ENCODE data around the gene GATA5. TPM values are rescaled to one million over a fixed set of nuclear protein-coding genes. Genes with fewer than 3 reads are reported as not detected.

Gene GATA5
- total RNA-seq, 1 experiment from 2014 or later, result not detected

DNA sequence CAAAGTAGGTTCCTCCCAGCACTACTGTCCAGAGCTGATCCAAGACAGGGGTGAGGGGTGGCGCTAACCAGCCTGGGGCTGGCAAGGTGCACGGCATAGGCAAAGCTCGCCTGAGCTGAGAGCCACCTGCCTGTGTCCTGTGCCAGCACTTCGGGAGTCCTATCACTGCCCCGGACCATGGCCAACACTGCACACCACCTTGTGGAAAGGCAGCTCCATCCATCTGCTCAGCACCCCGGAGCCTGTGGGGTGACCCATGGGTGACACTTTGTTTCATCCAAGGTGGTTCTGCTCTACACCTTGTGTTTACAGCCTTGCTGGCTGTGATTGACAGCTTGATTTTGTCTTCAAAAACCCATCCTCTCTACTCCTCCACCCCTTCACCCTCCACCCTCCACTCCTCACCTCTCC lies 32.9 kb upstream of the GATA5 start:
- Histone ChIP-seq H4K20me1 (ENCODE audit: insufficient read depth) (no peaks in the 10 kb centered on the region), H3K9ac (ENCODE audit: low read length) (no peak overlapping the region), H3K79me2 (ENCODE audit: insufficient read depth, low read length) (no peaks in the 10 kb centered on the region), H3K9me3 (ENCODE audit: control insufficient read depth in 1 of 2, insufficient read depth in 1 of 2, low read depth in 1 of 2, low read length in 2 of 2) (no peaks in the 10 kb centered on the region), H3K4me3 (replicated peaks in 1 of 2; ENCODE audit: low read depth in 1 of 2, low read length in 2 of 2) (no peak overlapping the region), H3K27me3 (ENCODE audit: insufficient read depth, low read length) (no peaks in the 10 kb centered on the region), H3K36me3 (ENCODE audit: control insufficient read depth in 1 of 2, insufficient read depth in 2 of 2, low read length in 2 of 2) (no peaks in the 10 kb centered on the region), H3K4me2 (ENCODE audit: low read length) (no peak overlapping the region), H2AFZ (ENCODE audit: low read depth, low read length, poor library complexity, severe bottlenecking) (no peak overlapping the region), H3K9me2 (ENCODE audit: insufficient read depth) (no peaks in the 10 kb centered on the region), H3K27ac (ENCODE audit: low read depth, low read length) (no peak overlapping the region), H3K4me1 (ENCODE audit: control insufficient read depth in 1 of 2, insufficient read depth in 2 of 2, low read length in 2 of 2) (peaks cover 0 to 13% of the 10 kb centered on the region in 2 experiments; a peak in 2 of 4 replicates)
- ATAC-seq, result peak; percentile 46
- RAD21 ChIA-PET (ENCODE audit: low non-redundant PET in 1 of 2, low total read pairs in 2 of 2, uncharacterized antibody in 2 of 2, unreplicated experiment in 2 of 2), result no interaction called here
- intact Hi-C loops (cut with micrococcal nuclease), result no loop called here
- POLR2A ChIA-PET, result no interaction called here
- DNase-seq (ENCODE audit: low read depth, low spot score), result no peak
- BruUV-seq (replicated peaks), result no TSS peak
- CTCF ChIA-PET, result interaction anchor here (1.1 kb wide), 1 partner anchor 9 kb away, joined by 4 read pairs; no protein-coding TSS in a partner anchor
- TF ChIP-seq ATF3 (IDR thresholded peaks at IDR 0.05) (no peak), REST (IDR thresholded peaks at IDR 0.05; ENCODE audit: low read depth) (no peak), CBX3 (IDR thresholded peaks at IDR 0.05; ENCODE audit: low read depth) (no peak), RAD21 (IDR thresholded peaks at IDR 0.05; ENCODE audit: low read depth) (no peak), EGR1 (IDR thresholded peaks at IDR 0.05; ENCODE audit: low read depth) (no peak), EZH2phosphoT487 (IDR thresholded peaks at IDR 0.05; ENCODE audit: borderline replicate concordance) (no peak), ZFX (IDR thresholded peaks at IDR 0.05) (no peak), POLR2A (IDR thresholded peaks at IDR 0.05; ENCODE audit: borderline replicate concordance, extremely low read depth, insufficient read depth, insufficient read length) (no peak), MAX (IDR thresholded peaks at IDR 0.05) (no peak), SIN3A (IDR thresholded peaks at IDR 0.05; ENCODE audit: low read depth) (no peak), CEBPB (IDR thresholded peaks at IDR 0.05; ENCODE audit: low read depth) (no peak), YY1 (IDR thresholded peaks at IDR 0.05; ENCODE audit: extremely low read depth, insufficient replicate concordance, low read depth, low read length) (no peak), TCF7L2 (IDR thresholded peaks at IDR 0.05; ENCODE audit: borderline replicate concordance, extremely low read depth, insufficient read depth, insufficient read length) (no peak), ELF1 (IDR thresholded peaks at IDR 0.05; ENCODE audit: borderline replicate concordance, low read depth) (no peak)
- TF ChIP-seq, protein P1, sequence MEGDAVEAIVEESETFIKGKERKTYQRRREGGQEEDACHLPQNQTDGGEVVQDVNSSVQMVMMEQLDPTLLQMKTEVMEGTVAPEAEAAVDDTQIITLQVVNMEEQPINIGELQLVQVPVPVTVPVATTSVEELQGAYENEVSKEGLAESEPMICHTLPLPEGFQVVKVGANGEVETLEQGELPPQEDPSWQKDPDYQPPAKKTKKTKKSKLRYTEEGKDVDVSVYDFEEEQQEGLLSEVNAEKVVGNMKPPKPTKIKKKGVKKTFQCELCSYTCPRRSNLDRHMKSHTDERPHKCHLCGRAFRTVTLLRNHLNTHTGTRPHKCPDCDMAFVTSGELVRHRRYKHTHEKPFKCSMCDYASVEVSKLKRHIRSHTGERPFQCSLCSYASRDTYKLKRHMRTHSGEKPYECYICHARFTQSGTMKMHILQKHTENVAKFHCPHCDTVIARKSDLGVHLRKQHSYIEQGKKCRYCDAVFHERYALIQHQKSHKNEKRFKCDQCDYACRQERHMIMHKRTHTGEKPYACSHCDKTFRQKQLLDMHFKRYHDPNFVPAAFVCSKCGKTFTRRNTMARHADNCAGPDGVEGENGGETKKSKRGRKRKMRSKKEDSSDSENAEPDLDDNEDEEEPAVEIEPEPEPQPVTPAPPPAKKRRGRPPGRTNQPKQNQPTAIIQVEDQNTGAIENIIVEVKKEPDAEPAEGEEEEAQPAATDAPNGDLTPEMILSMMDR (IDR thresholded peaks at IDR 0.05 in 2 of 3, conservative IDR thresholded peaks at IDR 0.05 in 1 of 3; ENCODE audit: borderline replicate concordance in 1 of 3, insufficient read depth in 1 of 3, low read depth in 2 of 3, low read length in 2 of 3), result no peak
